Lower lobe of right lung (tissue), 2 donors: Measurements from ENCODE around the gene RIPPLY2. TPM values are rescaled to one million over a fixed set of nuclear protein-coding genes. Genes with fewer than 3 reads are reported as not detected.

ENCODE experiments used
- ATAC-seq, 2 donors: fragments of 200-7000 bp; cut with Tn5 transposase; one replicate each; pipeline ENCODE4 v1.9.1; 2020 to 2022; ENCODE audit warnings: mild to moderate bottlenecking in 2 of 2, moderate library complexity in 2 of 2
- DNase-seq: peaks from one replicate; pipeline ENCODE4 v3.0.0-alpha.2; 2020
- H3K27ac ChIP-seq: fragments of 200-600 bp; one replicate; pipeline ENCODE4 v1.8.0; 2022
- H3K27me3 ChIP-seq: fragments of 200-600 bp; one replicate; pipeline ENCODE4 v1.8.0; 2022; ENCODE audit warnings: low read depth
- H3K36me3 ChIP-seq: fragments of 200-600 bp; one replicate; pipeline ENCODE4 v1.8.0; 2022; ENCODE audit warnings: mild to moderate bottlenecking
- H3K4me1 ChIP-seq: fragments of 200-600 bp; one replicate; pipeline ENCODE4 v1.8.0; 2022
- H3K4me3 ChIP-seq: fragments of 200-600 bp; one replicate; pipeline ENCODE4 v1.8.0; 2022; ENCODE audit warnings: mild to moderate bottlenecking
- H3K9me3 ChIP-seq: fragments of 200-600 bp; one replicate; pipeline ENCODE4 v1.8.0; 2022
- intact Hi-C: fragments of 100-400 bp; cut with DNase I; formaldehyde crosslinking; loops from one replicate; pipeline ENCODE4 v1.11.0; 2022
- total RNA-seq: library from RNA; stranded (reverse); fragmentation: NEBNext Ultra II Directional; extraction: Animal tissue kit (Norgen Biotek cat#: 25700); gene quantifications from one replicate; pipeline ENCODE4 v1.2.1, GENCODE V29; 2021
- TF ChIP-seq, protein P1 (sequence below): fragments of 200-600 bp; IDR thresholded peaks from one replicate; pipeline ENCODE4 v1.8.0; 2022; ENCODE audit warnings: antibody characterized with exemption, mild to moderate bottlenecking
- donor health status: DM: no; HTN: yes; CAD: no; lungs with severe emphysema.

The RIPPLY2 gene
- total RNA-seq, 1 donor from 2014 or later = not detected

DNA sequence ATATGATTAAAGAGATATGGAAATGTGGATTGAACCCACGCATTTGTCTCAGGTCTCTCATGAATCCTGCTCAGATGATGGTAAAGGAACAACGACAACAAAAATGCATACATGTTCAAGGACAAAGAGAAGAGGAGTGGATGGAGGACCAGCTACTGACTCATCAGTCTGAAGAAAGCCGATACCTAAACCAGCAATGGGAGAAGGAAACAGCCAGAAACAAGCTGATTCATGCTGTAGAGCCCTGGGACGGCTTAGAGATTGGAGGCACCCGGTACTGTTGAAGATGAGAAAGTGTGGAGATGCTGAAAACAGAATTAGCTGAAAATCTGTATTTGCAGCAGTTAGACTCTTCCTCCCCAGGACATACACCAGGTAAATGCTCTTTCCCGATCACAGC is 14.4 kb upstream of the RIPPLY2 start:
- no peak for DNase-seq
- no peaks in the 10 kb centered on the region for H3K36me3 ChIP-seq
- no peak for ATAC-seq
- no peak overlapping the region for H3K27ac ChIP-seq
- peaks cover 5% of the 10 kb centered on the region for H3K9me3 ChIP-seq
- no peaks in the 10 kb centered on the region for H3K4me1 ChIP-seq
- TF ChIP-seq, protein P1, sequence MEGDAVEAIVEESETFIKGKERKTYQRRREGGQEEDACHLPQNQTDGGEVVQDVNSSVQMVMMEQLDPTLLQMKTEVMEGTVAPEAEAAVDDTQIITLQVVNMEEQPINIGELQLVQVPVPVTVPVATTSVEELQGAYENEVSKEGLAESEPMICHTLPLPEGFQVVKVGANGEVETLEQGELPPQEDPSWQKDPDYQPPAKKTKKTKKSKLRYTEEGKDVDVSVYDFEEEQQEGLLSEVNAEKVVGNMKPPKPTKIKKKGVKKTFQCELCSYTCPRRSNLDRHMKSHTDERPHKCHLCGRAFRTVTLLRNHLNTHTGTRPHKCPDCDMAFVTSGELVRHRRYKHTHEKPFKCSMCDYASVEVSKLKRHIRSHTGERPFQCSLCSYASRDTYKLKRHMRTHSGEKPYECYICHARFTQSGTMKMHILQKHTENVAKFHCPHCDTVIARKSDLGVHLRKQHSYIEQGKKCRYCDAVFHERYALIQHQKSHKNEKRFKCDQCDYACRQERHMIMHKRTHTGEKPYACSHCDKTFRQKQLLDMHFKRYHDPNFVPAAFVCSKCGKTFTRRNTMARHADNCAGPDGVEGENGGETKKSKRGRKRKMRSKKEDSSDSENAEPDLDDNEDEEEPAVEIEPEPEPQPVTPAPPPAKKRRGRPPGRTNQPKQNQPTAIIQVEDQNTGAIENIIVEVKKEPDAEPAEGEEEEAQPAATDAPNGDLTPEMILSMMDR = no peak
- H3K27me3 ChIP-seq = no peaks in the 10 kb centered on the region
- H3K4me3 ChIP-seq = no peak overlapping the region
- intact Hi-C loops = no loop called here

GRCh38 chr6:83844170-83844569 is 9.0 kb upstream of the RIPPLY2 start:
- H3K4me3 ChIP-seq = no peak overlapping the region
- H3K36me3 ChIP-seq = no peaks in the 10 kb centered on the region
- DNase-seq (no peak), ATAC-seq (no peak)
- TF ChIP-seq, protein P1 = no peak
- no peak overlapping the region for H3K27ac ChIP-seq
- H3K27me3 ChIP-seq = no peaks in the 10 kb centered on the region
- H3K4me1 ChIP-seq = no peaks in the 10 kb centered on the region
- intact Hi-C loops = no loop called here
- peaks cover 5% of the 10 kb centered on the region for H3K9me3 ChIP-seq

DNA sequence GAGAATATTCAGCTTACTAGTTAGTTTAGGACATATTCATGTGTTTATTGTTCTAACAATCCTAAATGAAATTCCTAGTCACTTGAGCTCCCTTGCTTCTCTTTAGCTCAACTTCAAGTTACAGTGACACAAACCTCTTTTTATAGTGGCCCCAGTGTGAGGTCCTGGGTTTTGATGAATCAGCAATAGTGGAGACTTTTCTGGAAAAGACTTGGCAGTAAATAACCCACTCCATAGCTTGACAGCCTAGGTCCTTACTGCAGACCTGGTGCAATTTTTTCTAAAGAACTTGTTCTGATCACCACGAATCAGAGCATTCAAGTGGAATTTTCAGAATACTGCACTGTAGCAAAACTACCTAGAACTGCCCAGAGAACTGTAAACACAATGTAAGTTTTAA is 6.9 kb upstream of the RIPPLY2 start:
- Histone ChIP-seq H3K36me3 (no peaks in the 10 kb centered on the region), H3K27me3 (peaks cover 10% of the 10 kb centered on the region), H3K4me3 (no peak overlapping the region), H3K9me3 (peaks cover 2% of the 10 kb centered on the region), H3K4me1 (no peaks in the 10 kb centered on the region), H3K27ac (no peak overlapping the region)
- DNase-seq = no peak
- intact Hi-C loops = no loop called here
- no peak for ATAC-seq
- TF ChIP-seq, protein P1 = no peak

- intact Hi-C loops = no loop called here
- Histone ChIP-seq H3K27ac (no peak overlapping the region), H3K4me3 (no peak overlapping the region), H3K4me1 (no peaks in the 10 kb centered on the region), H3K36me3 (no peaks in the 10 kb centered on the region), H3K27me3 (peaks cover 18% of the 10 kb centered on the region), H3K9me3 (no peaks in the 10 kb centered on the region)
- no peak for ATAC-seq
- no peak for DNase-seq
- TF ChIP-seq, protein P1 = no peak
These were observed 6.0 kb upstream of the RIPPLY2 start for GRCh38 chr6:83847179-83847578.

DNA sequence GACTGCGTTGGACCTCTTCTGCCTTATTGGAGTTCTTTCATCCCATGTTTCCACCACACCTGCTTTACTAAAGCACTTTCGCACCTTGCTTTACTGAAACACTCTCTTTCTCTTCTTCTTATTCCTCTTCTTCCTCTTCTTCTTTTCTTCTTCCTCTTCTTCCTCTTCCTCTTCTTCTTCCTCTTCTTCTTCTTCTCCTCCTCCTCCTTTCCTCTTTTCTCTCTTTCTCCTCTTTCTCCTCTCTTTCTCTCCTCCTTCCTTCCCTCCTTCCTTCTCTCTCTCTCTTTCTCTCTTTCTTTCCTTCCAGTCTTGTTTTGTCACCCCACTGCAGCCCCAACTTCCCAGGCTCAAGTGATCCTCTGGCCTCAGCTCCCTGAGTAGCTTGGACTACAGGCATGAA is 4.0 kb upstream of the RIPPLY2 start:
- TF ChIP-seq, protein P1 = no peak
- ATAC-seq (no peak), DNase-seq (no peak)
- intact Hi-C loops = no loop called here
- peaks cover 15% of the 10 kb centered on the region for H3K4me1 ChIP-seq
- no peak overlapping the region for H3K27ac ChIP-seq
- no peak overlapping the region for H3K4me3 ChIP-seq
- no peaks in the 10 kb centered on the region for H3K9me3 ChIP-seq
- no peaks in the 10 kb centered on the region for H3K36me3 ChIP-seq
- H3K27me3 ChIP-seq = peaks cover 38% of the 10 kb centered on the region

DNA sequence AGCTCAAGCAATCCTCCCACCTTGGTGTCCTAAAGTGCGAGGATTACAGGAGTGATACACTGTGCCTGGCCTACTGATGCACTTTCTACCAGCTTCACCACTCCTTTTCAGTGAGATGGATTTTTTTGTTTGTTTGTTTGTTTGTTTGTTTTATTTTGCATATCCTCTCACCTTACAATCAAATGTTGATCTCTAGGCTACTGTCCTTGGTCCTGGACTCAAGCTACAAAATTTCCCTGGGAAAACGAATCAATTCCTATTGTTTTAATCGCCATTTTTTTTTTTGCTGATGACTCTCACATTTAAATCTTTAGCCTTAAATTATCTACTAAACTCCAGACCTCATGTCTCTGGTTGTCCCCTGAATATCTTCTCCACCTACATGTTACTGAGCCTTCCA is 3.5 kb upstream of the RIPPLY2 start:
- Histone ChIP-seq H3K27me3 (peaks cover 39% of the 10 kb centered on the region), H3K9me3 (no peaks in the 10 kb centered on the region), H3K27ac (no peak overlapping the region), H3K36me3 (no peaks in the 10 kb centered on the region), H3K4me1 (peaks cover 15% of the 10 kb centered on the region), H3K4me3 (no peak overlapping the region)
- TF ChIP-seq, protein P1 = no peak
- no peak for DNase-seq
- no peak for ATAC-seq
- intact Hi-C loops = no loop called here
